Measurements from ENCODE around the gene RGS7.
"Not testable (repeated sequence)": the region's sequence is repeated elsewhere in the genome, so short reads cannot be mapped to it uniquely, and the experiment has no call there.

Gene RGS7

DNA sequence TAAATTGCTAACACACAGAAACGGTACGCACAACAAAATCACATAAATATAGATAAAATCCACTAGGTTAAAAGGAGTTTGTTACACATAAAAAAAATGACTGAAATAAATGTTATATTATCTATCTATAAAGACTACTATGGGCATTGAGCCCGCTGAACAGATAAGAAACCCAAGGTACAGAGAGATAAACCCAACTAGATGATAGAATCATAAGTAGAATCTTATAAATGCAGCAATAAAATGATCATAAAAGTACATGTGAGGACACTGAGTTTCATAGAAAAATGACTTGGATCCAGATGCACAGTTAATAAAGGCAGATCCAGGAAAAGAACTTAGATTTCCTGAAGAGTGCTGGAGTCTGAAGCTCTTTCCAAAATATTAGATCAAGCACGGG is 128.7 kb downstream of the RGS7 start:
- Histone ChIP-seq H3K36me3 (ENCODE audit: insufficient read depth, low read length) (no peaks in the 10 kb centered on the region), H3K27me3 (ENCODE audit: insufficient read depth, low read length, poor library complexity, severe bottlenecking) (no peaks in the 10 kb centered on the region), H3K9ac (ENCODE audit: low read depth, low read length, poor library complexity, severe bottlenecking) (no peak overlapping the region), H3K4me2 (ENCODE audit: low read depth, low read length, poor library complexity, severe bottlenecking) (no peak overlapping the region), H3K9me3 (ENCODE audit: insufficient read depth, low read depth, low read length) (no peaks in the 10 kb centered on the region), H3K9me2 (replicated peaks; ENCODE audit: low read depth, low read length) (no peaks in the 10 kb centered on the region; the same call in 1 of the 2 replicates), H3K4me3 (ENCODE audit: low read length, poor library complexity, severe bottlenecking) (no peak overlapping the region), H3K4me1 (ENCODE audit: insufficient read depth, low read length, poor library complexity, severe bottlenecking) (no peaks in the 10 kb centered on the region), H4K20me1 (ENCODE audit: insufficient read depth, low read length, poor library complexity, severe bottlenecking) (no peaks in the 10 kb centered on the region), H2AFZ (ENCODE audit: low read length) (no peak overlapping the region), H3F3A (ENCODE audit: low read depth) (no peaks in the 10 kb centered on the region), H3K79me2 (ENCODE audit: insufficient read depth, low read length) (no peaks in the 10 kb centered on the region)
- no peak for TF ChIP-seq EZH2phosphoT487 (IDR thresholded peaks at IDR 0.05; ENCODE audit: borderline replicate concordance)
- TF ChIP-seq, protein P1, sequence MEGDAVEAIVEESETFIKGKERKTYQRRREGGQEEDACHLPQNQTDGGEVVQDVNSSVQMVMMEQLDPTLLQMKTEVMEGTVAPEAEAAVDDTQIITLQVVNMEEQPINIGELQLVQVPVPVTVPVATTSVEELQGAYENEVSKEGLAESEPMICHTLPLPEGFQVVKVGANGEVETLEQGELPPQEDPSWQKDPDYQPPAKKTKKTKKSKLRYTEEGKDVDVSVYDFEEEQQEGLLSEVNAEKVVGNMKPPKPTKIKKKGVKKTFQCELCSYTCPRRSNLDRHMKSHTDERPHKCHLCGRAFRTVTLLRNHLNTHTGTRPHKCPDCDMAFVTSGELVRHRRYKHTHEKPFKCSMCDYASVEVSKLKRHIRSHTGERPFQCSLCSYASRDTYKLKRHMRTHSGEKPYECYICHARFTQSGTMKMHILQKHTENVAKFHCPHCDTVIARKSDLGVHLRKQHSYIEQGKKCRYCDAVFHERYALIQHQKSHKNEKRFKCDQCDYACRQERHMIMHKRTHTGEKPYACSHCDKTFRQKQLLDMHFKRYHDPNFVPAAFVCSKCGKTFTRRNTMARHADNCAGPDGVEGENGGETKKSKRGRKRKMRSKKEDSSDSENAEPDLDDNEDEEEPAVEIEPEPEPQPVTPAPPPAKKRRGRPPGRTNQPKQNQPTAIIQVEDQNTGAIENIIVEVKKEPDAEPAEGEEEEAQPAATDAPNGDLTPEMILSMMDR (conservative IDR thresholded peaks at IDR 0.05; ENCODE audit: low read length) = no peak

DNA sequence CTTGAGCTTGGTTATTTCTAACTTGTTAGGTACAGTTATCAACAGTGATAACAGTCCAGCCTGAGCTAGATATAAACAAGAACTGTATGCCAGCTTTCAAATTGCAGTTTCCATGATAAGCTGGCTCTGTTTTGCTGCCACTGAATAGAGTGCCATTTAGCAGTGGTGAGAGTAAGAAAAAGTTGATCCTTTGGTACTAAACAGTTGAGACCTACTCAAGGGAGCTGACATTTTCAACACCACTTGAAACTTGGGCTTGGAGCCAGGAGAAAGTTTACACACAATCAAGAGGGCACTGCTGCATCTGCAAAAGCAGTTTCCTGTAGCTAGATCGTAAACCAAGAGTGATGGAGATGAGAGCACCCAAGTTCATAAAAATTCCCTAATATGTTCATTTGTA is 131.3 kb downstream of the RGS7 start:
- no peak overlapping the region for H3K4me3 ChIP-seq (ENCODE audit: low read length, poor library complexity, severe bottlenecking)
- H2AFZ ChIP-seq (ENCODE audit: low read length) = no peak overlapping the region
- H4K20me1 ChIP-seq (ENCODE audit: insufficient read depth, low read length, poor library complexity, severe bottlenecking) = no peaks in the 10 kb centered on the region
- no peaks in the 10 kb centered on the region for H3K9me3 ChIP-seq (ENCODE audit: insufficient read depth, low read depth, low read length)
- no peak overlapping the region for H3K9ac ChIP-seq (ENCODE audit: low read depth, low read length, poor library complexity, severe bottlenecking)
- H3K36me3 ChIP-seq (ENCODE audit: insufficient read depth, low read length) = no peaks in the 10 kb centered on the region
- H3K79me2 ChIP-seq (ENCODE audit: insufficient read depth, low read length) = no peaks in the 10 kb centered on the region
- no peaks in the 10 kb centered on the region for H3K9me2 ChIP-seq (replicated peaks; ENCODE audit: low read depth, low read length)
- H3K27me3 ChIP-seq (ENCODE audit: insufficient read depth, low read length, poor library complexity, severe bottlenecking) = no peaks in the 10 kb centered on the region
- H3F3A ChIP-seq (ENCODE audit: low read depth) = no peaks in the 10 kb centered on the region
- no peak for TF ChIP-seq EZH2phosphoT487 (IDR thresholded peaks at IDR 0.05; ENCODE audit: borderline replicate concordance)
- TF ChIP-seq, protein P1 (conservative IDR thresholded peaks at IDR 0.05; ENCODE audit: low read length) = no peak
- H3K4me2 ChIP-seq (ENCODE audit: low read depth, low read length, poor library complexity, severe bottlenecking) = no peak overlapping the region
- H3K4me1 ChIP-seq (ENCODE audit: insufficient read depth, low read length, poor library complexity, severe bottlenecking) = no peaks in the 10 kb centered on the region

DNA sequence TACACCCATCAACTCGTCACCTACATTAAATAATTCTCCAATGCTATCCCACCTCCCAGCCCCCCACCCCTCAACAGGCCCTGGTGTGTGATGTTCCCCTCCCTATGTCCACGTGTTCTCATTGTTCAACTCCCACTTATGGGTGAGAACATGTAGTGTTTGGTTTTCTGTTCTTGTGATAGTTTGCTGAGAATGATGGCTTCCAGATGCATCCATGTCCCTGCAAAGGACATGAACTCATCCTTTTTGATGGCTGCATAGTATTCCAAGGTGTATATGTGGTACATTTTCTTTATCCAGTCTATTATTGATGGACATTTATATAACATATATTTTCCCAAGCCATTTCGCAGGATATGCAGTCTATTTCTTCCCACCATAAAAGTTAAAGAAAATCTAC is 132.8 kb downstream of the RGS7 start:
- not testable (repeated sequence) for H2AFZ ChIP-seq (ENCODE audit: low read length); H3K36me3 ChIP-seq (ENCODE audit: insufficient read depth, low read length); H3K4me1 ChIP-seq (ENCODE audit: insufficient read depth, low read length, poor library complexity, severe bottlenecking); H3K9me3 ChIP-seq (ENCODE audit: insufficient read depth, low read depth, low read length); H3F3A ChIP-seq (ENCODE audit: low read depth); H4K20me1 ChIP-seq (ENCODE audit: insufficient read depth, low read length, poor library complexity, severe bottlenecking); H3K9ac ChIP-seq (ENCODE audit: low read depth, low read length, poor library complexity, severe bottlenecking); H3K4me2 ChIP-seq (ENCODE audit: low read depth, low read length, poor library complexity, severe bottlenecking); H3K4me3 ChIP-seq (ENCODE audit: low read length, poor library complexity, severe bottlenecking); H3K27me3 ChIP-seq (ENCODE audit: insufficient read depth, low read length, poor library complexity, severe bottlenecking); H3K9me2 ChIP-seq (replicated peaks; ENCODE audit: low read depth, low read length); H3K79me2 ChIP-seq (ENCODE audit: insufficient read depth, low read length)

DNA sequence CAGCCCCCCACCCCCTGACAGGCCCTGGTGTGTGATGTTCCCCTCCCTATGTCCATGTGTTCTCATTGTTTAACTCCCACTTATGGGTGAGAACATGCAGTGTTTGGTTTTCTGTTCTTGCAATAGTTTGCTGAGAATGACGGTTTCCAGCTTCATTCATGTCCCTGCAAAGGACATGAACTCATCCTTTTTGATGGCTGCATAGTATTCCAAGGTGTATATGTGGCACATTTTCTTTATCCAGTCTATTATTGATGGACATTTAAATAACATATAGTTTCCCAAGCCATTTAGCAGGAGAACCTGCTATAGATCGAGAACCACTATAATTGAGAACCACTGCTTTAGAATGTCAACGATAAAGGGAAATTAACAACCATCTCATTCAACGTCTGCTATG is 134.2 kb downstream of the RGS7 start:
- not testable (repeated sequence) for H3K9ac ChIP-seq (ENCODE audit: low read depth, low read length, poor library complexity, severe bottlenecking); H2AFZ ChIP-seq (ENCODE audit: low read length); H3K9me3 ChIP-seq (ENCODE audit: insufficient read depth, low read depth, low read length); H3K4me2 ChIP-seq (ENCODE audit: low read depth, low read length, poor library complexity, severe bottlenecking); H3K4me1 ChIP-seq (ENCODE audit: insufficient read depth, low read length, poor library complexity, severe bottlenecking); H3K4me3 ChIP-seq (ENCODE audit: low read length, poor library complexity, severe bottlenecking); H3F3A ChIP-seq (ENCODE audit: low read depth); H4K20me1 ChIP-seq (ENCODE audit: insufficient read depth, low read length, poor library complexity, severe bottlenecking); H3K36me3 ChIP-seq (ENCODE audit: insufficient read depth, low read length); H3K9me2 ChIP-seq (replicated peaks; ENCODE audit: low read depth, low read length); H3K79me2 ChIP-seq (ENCODE audit: insufficient read depth, low read length); H3K27me3 ChIP-seq (ENCODE audit: insufficient read depth, low read length, poor library complexity, severe bottlenecking)
